Measurements from ENCODE around the gene MBD1. TPM values are rescaled to one million over a fixed set of nuclear protein-coding genes. Genes with fewer than 3 reads are reported as not detected.

The MBD1 gene
- total RNA-seq, 4 donors from 2014 or later, result 39.5 to 83.8 (median 61.0) TPM

DNA sequence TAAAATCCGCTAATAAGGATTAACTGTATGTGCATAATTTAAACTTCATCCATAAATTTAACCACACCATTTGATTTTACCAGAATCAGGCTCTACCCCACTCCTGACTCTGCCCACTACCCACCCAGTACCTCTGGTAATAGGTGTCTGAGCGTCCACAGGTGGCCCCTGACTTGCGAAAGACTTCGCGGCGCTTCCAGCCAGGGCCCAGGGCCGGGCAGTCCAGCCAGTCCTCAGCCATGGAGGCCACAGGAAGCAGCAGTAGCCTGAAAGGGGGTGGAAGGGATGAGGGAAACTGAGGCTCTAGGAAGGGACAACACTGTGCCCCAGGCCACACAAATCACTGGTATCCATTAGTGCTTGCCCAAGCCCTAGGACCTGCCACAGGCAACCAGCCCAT is 1.6 kb downstream of the MBD1 start:
- peak overlapping the region in 2 of 4 donors; percentile 60 to 97 for H3K4me3 ChIP-seq
- 79 to 94% methylated on average over 1 to 4 of the region's 7 CpGs for WGBS, 2 donors

DNA sequence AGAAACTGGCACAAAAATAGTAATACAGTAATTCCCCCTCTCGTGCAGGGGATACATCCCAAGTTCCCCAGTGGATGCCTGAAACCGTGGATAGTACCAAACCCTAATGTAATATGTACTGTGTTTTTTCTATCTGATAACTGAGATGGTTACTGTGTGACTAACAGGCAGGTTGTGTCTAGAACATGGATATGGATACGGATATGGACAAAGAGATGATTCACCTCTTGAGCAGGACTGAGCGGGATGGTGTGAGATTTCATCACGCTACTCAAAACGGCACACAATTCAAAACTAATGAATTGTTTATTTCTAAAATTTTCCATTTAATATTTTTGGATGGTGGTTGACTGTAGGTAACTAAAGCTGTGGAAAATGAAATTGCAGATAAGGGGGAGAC is 3.4 kb downstream of the MBD1 start:
- no peak overlapping the region for H3K4me3 ChIP-seq
- no peak for DNase-seq
- peaks cover 40 to 78% (median 43%) of the 10 kb centered on the region in 3 donors for H3K36me3 ChIP-seq
- no peak for TF ChIP-seq POLR2A (IDR thresholded peaks at IDR 0.05)
- TF ChIP-seq, protein P1, sequence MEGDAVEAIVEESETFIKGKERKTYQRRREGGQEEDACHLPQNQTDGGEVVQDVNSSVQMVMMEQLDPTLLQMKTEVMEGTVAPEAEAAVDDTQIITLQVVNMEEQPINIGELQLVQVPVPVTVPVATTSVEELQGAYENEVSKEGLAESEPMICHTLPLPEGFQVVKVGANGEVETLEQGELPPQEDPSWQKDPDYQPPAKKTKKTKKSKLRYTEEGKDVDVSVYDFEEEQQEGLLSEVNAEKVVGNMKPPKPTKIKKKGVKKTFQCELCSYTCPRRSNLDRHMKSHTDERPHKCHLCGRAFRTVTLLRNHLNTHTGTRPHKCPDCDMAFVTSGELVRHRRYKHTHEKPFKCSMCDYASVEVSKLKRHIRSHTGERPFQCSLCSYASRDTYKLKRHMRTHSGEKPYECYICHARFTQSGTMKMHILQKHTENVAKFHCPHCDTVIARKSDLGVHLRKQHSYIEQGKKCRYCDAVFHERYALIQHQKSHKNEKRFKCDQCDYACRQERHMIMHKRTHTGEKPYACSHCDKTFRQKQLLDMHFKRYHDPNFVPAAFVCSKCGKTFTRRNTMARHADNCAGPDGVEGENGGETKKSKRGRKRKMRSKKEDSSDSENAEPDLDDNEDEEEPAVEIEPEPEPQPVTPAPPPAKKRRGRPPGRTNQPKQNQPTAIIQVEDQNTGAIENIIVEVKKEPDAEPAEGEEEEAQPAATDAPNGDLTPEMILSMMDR (IDR thresholded peaks at IDR 0.05), result no peak
- H3K9me3 ChIP-seq, result no peaks in the 10 kb centered on the region
- 49 to 52% methylated on average over 6 of the region's 6 CpGs for whole genome bisulfite sequencing, 2 donors
- H3K27ac ChIP-seq, result peak overlapping the region in 1 of 4 donors; percentile 5
- H3K27me3 ChIP-seq, result no peaks in the 10 kb centered on the region
- intact Hi-C loops (cut with DNase I), result no loop called here
- peaks cover 18 to 48% (median 27%) of the 10 kb centered on the region in 3 donors for H3K4me1 ChIP-seq

More for the DNA sequence above, 1.6 kb downstream of the MBD1 start:
- Histone ChIP-seq H3K4me1 (peaks cover 22 to 59% (median 27%) of the 10 kb centered on the region in 3 donors), H3K27ac (peak overlapping the region in 1 of 4 donors; percentile 97), H3K27me3 (no peaks in the 10 kb centered on the region), H3K36me3 (peaks cover 23 to 78% (median 38%) of the 10 kb centered on the region in 3 donors), H3K9me3 (no peaks in the 10 kb centered on the region)
- no peak for DNase-seq
- intact Hi-C loops (cut with DNase I), result no loop called here
- TF ChIP-seq, protein P1 (IDR thresholded peaks at IDR 0.05), result no peak
- TF ChIP-seq POLR2A (IDR thresholded peaks at IDR 0.05), result no peak

DNA sequence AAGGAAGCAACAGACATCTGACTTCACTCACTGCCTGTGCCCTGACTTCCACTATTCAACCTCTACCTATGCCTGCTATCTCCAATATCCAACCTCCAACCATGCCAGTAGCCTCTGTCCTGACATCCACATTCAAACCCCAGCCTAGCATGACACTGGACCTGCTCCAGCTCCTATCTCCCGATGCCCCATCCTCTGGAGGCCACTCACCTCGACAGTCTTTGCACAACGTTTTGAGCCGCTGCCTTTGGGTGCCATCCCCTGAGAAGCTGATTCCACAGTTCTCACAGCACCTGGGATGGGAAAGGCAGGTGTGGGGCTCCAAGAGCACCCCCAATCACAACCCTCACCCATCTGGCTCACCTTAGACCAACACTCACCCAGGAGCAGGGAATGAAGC is 4.9 kb downstream of the MBD1 start:
- H3K9me3 ChIP-seq, result no peaks in the 10 kb centered on the region
- DNase-seq, result no peak
- H3K27me3 ChIP-seq, result no peaks in the 10 kb centered on the region
- 86 to 88% methylated on average over 4 of the region's 4 CpGs for WGBS, 2 donors
- TF ChIP-seq, protein P1 (IDR thresholded peaks at IDR 0.05), result no peak
- TF ChIP-seq POLR2A (IDR thresholded peaks at IDR 0.05), result no peak
- H3K27ac ChIP-seq, result no peak overlapping the region
- intact Hi-C loops (cut with DNase I), result no loop called here
- H3K36me3 ChIP-seq, result peaks cover 51 to 82% (median 53%) of the 10 kb centered on the region in 3 donors
- no peak overlapping the region for H3K4me3 ChIP-seq
- peaks cover 13 to 35% (median 20%) of the 10 kb centered on the region in 3 donors for H3K4me1 ChIP-seq

DNA sequence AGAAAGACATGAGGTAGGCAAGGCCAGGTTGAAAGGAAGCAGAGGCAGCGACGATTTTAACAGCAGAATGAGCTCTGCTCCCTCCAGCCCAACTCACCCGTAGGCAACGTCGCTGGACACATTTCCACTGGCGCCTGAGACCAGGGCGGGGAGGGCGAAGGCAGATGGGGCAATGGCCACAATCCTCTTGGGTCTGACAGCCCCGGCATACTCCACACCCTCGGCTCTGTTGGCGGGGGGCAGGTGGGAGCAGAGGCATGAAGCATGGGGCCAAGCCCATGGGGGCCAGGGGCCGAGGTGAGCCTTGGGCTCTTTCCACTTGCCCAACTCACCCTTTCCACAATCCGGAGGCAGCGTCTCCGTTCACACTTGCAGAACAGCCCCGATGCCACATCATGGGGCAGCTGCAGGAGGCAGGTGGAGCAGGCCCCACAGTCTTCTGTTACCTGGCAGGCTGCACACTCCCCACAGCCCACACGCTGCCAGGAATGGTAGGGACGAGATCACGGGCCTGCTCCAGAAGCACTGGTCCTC is 5.8 kb downstream of the MBD1 start:
- Histone ChIP-seq H3K27ac (no peak overlapping the region), H3K4me1 (peaks cover 10 to 32% (median 18%) of the 10 kb centered on the region in 3 donors), H3K36me3 (peaks cover 51 to 91% (median 53%) of the 10 kb centered on the region in 3 donors), H3K9me3 (no peaks in the 10 kb centered on the region), H3K4me3 (no peak overlapping the region), H3K27me3 (no peaks in the 10 kb centered on the region)
- TF ChIP-seq, protein P1 (IDR thresholded peaks at IDR 0.05), result no peak
- TF ChIP-seq POLR2A (IDR thresholded peaks at IDR 0.05), result no peak
- 94 to 98% methylated on average over 5 to 7 of the region's 19 CpGs for WGBS, 2 donors
- intact Hi-C loops (cut with DNase I), result no loop called here
- DNase-seq, result no peak

DNA sequence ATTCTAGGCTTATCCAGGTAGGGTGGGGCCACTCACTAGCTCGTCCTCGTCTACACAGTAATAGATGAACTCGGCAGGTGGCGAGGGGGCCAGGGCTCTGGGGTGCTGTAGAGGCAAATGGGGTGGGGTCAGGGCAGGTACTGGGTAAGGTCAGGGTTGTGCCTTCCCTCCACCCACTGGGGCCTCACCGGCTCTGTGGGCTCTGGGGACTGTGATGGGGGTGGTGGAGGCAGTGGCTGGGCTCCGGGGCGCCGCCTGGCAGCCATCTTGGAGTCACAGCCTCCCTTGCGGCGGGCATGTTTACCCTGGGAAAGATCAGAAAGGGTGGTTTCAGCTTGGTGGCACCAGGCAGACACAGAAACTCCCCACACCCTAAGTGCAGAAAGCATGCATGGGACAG is 6.4 kb downstream of the MBD1 start:
- Histone ChIP-seq H3K36me3 (peaks cover 51 to 97% (median 57%) of the 10 kb centered on the region in 3 donors), H3K27ac (no peak overlapping the region), H3K4me3 (no peak overlapping the region), H3K9me3 (no peaks in the 10 kb centered on the region), H3K4me1 (peaks cover 4 to 26% (median 11%) of the 10 kb centered on the region in 3 donors), H3K27me3 (no peaks in the 10 kb centered on the region)
- intact Hi-C loops (cut with DNase I), result no loop called here
- DNase-seq, result no peak
- TF ChIP-seq, protein P1 (IDR thresholded peaks at IDR 0.05), result no peak
- TF ChIP-seq POLR2A (IDR thresholded peaks at IDR 0.05), result no peak
- WGBS, 2 donors, result 84% methylated on average over 7 of the region's 10 CpGs; no CpG with 5 or more reads in 1 of the 2 donors

Data from esophagus squamous epithelium (tissue), 5 donors.